GM12872 (cell line): ENCODE data around the gene BUD31.

Experiments used
- CTCF ChIP-seq: IDR thresholded peaks from 3 replicates; pipeline ENCODE4 v1.5.1; 2011; ENCODE audit warnings: low read depth, mild to moderate bottlenecking, low read length, moderate library complexity; ENCODE audit not compliant: insufficient read depth

Gene BUD31

GRCh38 chr7:99406557-99406956, 2.2 kb upstream of the BUD31 start:
- TF ChIP-seq CTCF: no peak

DNA sequence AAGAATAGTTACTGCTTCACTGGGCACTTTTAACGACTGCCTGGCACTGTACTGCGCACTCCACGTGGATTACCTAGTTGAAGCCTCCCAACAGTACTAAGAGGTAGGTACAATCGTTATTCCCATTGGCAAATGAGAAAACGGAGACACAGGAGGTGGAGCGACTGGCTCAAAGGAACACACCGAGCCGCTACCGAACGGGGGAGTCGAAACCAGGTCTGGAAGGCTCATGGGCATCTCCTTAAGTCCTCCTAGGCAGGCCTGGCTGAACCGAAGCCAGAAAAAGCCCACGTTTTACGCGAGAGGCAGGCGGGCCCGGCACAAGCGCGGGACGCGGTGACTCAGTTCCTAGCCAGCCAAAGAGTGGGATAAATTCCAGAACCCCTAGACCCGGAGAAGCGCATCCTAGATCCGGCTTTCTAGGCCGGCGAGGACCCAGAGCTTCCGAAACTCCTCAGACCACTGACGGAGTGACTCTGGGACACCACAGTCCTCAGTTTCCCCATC, 844 bp upstream of the BUD31 start:
- TF ChIP-seq CTCF: no peak

DNA sequence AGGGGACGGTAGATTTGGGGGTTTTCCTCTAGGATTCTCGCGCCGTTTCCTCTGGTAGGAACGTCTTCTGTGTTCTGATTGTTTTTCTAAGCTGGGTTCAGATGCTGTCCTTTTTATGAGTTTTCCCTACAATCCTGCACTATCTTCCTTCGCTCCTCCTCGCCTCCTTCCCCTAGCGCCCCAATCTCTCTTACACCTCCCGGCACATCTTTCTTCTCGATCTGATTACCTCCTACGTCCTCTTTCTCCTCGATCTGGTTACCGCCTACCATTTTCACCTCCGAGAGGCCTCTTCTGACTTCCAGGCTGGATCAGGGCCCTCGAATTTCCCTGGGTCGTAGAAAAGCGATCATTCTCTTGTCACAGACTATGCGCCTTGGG, 413 bp downstream of the BUD31 start:
- TF ChIP-seq CTCF: no peak

GRCh38 chr7:99409806-99410205, 1.0 kb downstream of the BUD31 start:
- TF ChIP-seq CTCF: no peak

GRCh38 chr7:99410635-99411034, 1.9 kb downstream of the BUD31 start:
- TF ChIP-seq CTCF: no peak

DNA sequence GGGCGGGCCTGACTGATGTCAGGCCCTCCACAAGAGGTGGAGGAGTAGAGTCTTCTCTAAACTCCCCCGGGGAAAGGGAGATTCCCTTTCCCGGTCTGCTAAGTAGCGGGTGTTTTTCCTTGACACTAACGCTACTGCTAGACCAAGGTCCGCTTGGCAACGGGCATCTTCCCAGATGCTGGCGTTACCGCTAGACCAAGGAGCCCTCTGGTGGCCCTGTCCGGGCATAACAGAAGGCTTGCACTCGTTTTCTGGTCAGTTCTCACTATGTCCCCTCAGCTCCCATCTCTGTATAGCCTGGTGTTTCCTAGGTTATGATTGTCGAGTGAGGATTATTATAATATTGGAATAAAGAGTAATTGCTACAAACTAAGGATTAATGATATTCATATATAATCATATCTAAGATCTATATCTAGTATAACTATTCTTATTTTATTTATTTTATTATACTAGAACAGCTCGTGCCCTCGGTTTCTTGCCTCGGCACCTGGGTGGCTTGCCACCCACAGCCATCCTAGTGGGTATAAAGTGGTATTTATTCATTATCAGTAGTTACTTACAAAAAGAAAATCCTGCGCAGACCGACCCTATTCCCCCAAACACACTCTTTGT, 6.9 kb downstream of the BUD31 start:
- TF ChIP-seq CTCF: peak; percentile 67

DNA sequence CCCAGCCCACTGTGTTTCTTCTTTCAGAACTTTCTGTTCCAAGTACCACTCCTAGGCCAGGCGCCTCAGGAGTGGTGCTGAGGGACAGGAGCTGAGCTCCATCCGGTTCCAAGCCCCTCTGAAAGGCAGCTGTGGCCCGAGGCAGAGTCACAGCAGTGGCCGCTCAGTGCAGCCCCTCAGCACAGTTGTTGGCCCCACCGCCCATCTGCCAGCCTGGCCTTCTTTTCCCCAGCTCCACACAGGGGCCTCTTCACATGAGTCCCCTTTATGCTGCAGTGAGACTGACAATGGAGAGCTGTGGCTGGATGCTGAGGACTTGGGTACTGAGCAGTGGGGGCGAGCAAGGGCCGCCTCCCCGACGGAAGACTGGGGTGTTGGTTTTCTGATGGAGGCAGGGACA, 9.5 kb downstream of the BUD31 start:
- no peak for TF ChIP-seq CTCF
